Parietal lobe (tissue), 2 donors: ENCODE measurements around the gene EPOP. TPM values are rescaled to one million over a fixed set of nuclear protein-coding genes. Genes with fewer than 3 reads are reported as not detected.

ENCODE experiments used
- small RNA-seq: library from RNA; depleted of rRNA; stranded (forward); fragments of <200 nt; gene quantifications from one replicate; pipeline ENCODE3, GENCODE V24; 2014; ENCODE audit warnings: low replicate concordance
- total RNA-seq: library from RNA; depleted of rRNA; stranded (reverse); fragments of >200 nt; gene quantifications from one replicate; pipeline ENCODE4 v1.2.3, GENCODE V29; 2014

EPOP gene
- total RNA-seq, result 0.94 TPM

GRCh38 chr17:38674749-38675615 lies at the start of gene EPOP:
Gene EPOP (minus strand): TSS chr17:38674957. CDS start chr17:38674495, 462 bp downstream.

GRCh38 chr17:38704606-38705522 lies 30.1 kb upstream of the EPOP start, which contains the start of gene MLLT6:
Gene MLLT6 (plus strand): TSS chr17:38705273. CDS start chr17:38705633, 360 bp downstream.

Small RNAs within 50 kb of the gene (small RNA-seq; reads per million reads assigned to genes)
- not detected for gene MIR4726
- gene MIR4734, result not detected

Other genes starting within 250 kb of the EPOP start
- 75.7 TPM for gene ARHGAP23, start 246.5 kb downstream of the EPOP start, total RNA-seq
- 42.3 TPM for gene SRCIN1, start 69.0 kb downstream of the EPOP start, total RNA-seq
- gene MLLT6, start 30.3 kb upstream of the EPOP start, total RNA-seq, result 52.6 TPM
- 1.9 TPM for gene CISD3, start 55.4 kb upstream of the EPOP start, total RNA-seq
- gene PCGF2, start 73.4 kb upstream of the EPOP start, total RNA-seq, result 15.7 TPM
- 104 TPM for gene PSMB3, start 77.8 kb upstream of the EPOP start, total RNA-seq
- gene PIP4K2B, start 124.6 kb upstream of the EPOP start, total RNA-seq, result 182 TPM
- 8.1 TPM for gene CWC25, start 150.4 kb upstream of the EPOP start, total RNA-seq
- gene RPL23, start 178.8 kb upstream of the EPOP start, total RNA-seq, result 917 TPM
- 77.9 TPM for gene LASP1, start 195.1 kb upstream of the EPOP start, total RNA-seq